NB4 (cell line): ENCODE data around the gene FARP1.

Experiments used
- DNase-seq: peaks from one replicate; pipeline ENCODE4 v3.0.0; 2010; ENCODE audit warnings: low read depth
- H3K4me3 ChIP-seq: one replicate; pipeline ENCODE4 v1.5.1; 2011; ENCODE audit warnings: mild to moderate bottlenecking, low read depth, low read length, moderate library complexity
- MYC ChIP-seq: IDR thresholded peaks from 2 replicates; pipeline ENCODE4 v1.6.1; 2011; ENCODE audit warnings: low read depth, low read length
- POLR2A ChIP-seq: IDR thresholded peaks from 2 replicates; pipeline ENCODE4 v1.6.1; 2011; ENCODE audit warnings: mild to moderate bottlenecking; ENCODE audit not compliant: insufficient read length; ENCODE audit errors: extremely low read depth
- TF ChIP-seq, protein P1 (sequence below): IDR thresholded peaks from one replicate; pipeline ENCODE4 v1.5.1; 2012; ENCODE audit warnings: low read depth, low read length
- TF ChIP-seq, protein P2 (sequence below): IDR thresholded peaks from 2 replicates; pipeline ENCODE4 v1.6.1; 2011; ENCODE audit warnings: low read depth, low read length

FARP1 gene

DNA sequence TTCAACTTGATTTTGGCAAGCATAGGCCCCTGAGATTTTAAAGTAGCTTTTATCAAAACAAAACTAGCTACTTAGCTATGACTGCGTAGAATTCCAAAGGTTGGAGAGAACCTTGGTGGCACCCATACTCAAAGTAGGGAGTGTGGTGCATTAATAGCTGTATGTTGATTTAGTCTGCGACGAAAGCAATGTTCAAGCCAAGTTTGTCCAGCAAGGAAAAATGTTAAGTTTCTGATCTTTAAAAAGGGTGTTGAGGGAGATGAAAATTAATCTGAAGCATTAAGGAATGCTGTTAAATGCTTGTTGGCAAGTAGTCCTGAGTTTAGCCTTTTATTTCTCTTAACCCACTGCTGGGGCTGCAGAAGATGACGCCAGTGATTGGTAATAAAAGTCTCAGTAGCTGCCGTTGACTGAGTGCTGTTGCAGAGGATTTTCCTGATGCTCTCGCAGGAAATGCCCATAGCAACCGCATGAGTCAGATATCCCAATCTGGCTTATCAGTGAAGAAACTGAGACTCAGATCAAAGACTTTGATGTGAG is 110.1 kb downstream of the FARP1 start:
- no peak overlapping the region for H3K4me3 ChIP-seq
- DNase-seq, result no peak
- TF ChIP-seq, protein P1, sequence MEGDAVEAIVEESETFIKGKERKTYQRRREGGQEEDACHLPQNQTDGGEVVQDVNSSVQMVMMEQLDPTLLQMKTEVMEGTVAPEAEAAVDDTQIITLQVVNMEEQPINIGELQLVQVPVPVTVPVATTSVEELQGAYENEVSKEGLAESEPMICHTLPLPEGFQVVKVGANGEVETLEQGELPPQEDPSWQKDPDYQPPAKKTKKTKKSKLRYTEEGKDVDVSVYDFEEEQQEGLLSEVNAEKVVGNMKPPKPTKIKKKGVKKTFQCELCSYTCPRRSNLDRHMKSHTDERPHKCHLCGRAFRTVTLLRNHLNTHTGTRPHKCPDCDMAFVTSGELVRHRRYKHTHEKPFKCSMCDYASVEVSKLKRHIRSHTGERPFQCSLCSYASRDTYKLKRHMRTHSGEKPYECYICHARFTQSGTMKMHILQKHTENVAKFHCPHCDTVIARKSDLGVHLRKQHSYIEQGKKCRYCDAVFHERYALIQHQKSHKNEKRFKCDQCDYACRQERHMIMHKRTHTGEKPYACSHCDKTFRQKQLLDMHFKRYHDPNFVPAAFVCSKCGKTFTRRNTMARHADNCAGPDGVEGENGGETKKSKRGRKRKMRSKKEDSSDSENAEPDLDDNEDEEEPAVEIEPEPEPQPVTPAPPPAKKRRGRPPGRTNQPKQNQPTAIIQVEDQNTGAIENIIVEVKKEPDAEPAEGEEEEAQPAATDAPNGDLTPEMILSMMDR, result no peak
- TF ChIP-seq POLR2A (no peak), MYC (no peak)
- TF ChIP-seq, protein P2, sequence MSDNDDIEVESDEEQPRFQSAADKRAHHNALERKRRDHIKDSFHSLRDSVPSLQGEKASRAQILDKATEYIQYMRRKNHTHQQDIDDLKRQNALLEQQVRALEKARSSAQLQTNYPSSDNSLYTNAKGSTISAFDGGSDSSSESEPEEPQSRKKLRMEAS, result no peak

DNA sequence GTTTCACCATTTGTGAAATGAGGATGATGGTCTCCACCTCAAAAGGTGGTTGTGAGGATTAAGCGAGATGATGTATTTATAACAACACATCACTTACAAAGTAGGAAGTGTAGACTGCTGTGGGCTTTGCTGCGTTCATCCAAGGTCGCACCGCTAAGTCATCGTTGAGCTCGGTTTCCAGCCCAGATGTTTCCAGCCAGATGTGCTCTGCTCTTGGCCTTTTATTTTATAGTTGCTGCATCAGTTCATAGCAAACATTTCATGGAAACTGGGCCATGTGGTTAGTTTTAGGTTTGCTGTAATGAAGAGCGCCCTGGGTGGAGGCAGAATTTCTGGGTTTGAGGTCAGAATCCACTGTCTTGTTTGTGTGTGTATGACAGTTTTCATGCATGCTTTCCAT is 110.6 kb downstream of the FARP1 start:
- H3K4me3 ChIP-seq, result no peak overlapping the region
- TF ChIP-seq, protein P2, result no peak
- TF ChIP-seq POLR2A (no peak), MYC (no peak)
- TF ChIP-seq, protein P1, result no peak
- no peak for DNase-seq

DNA sequence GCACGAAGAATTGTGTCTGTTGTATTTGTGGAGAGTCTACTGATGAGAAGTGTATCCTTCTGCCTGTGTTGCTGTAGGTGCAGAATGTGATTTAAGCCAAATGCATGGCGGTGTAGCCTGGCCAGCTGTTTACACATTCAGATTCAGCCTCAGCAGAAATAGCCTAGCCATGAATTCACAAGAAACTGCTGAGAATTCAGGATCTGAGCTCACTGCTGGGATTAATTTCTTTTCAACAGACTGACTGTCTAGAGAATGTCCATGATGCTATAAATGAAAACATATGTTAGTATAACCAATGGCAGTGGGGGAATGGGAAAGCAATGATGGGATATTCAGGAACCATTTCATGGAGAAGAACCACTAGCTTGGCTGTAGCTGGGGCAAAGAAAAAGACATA is 111.6 kb downstream of the FARP1 start:
- H3K4me3 ChIP-seq, result no peak overlapping the region
- no peak for DNase-seq
- TF ChIP-seq, protein P1, result no peak
- no peak for TF ChIP-seq POLR2A
- TF ChIP-seq MYC, result no peak
- TF ChIP-seq, protein P2, result no peak

DNA sequence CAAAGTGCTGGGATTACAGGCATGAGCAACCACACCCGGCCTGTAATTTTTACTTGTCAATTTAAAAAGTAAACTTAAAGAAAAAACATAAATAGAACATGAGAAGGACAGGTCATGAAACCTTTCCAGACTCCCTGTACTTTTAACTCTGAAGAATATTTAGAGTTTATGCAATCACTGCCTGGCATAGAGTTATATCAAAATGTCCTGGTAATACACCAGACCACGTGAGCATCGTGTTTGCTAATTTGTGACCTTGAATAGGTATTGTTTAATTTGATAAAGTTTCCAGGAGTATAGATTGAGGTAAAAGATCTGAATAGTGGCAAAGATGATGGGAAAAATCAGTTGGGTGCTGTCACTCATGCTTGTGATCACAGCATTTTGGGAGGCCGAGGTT is 115.3 kb downstream of the FARP1 start:
- TF ChIP-seq POLR2A, result no peak
- TF ChIP-seq, protein P1, result no peak
- no peak for TF ChIP-seq MYC
- TF ChIP-seq, protein P2, result no peak
- no peak overlapping the region for H3K4me3 ChIP-seq
- DNase-seq, result no peak

DNA sequence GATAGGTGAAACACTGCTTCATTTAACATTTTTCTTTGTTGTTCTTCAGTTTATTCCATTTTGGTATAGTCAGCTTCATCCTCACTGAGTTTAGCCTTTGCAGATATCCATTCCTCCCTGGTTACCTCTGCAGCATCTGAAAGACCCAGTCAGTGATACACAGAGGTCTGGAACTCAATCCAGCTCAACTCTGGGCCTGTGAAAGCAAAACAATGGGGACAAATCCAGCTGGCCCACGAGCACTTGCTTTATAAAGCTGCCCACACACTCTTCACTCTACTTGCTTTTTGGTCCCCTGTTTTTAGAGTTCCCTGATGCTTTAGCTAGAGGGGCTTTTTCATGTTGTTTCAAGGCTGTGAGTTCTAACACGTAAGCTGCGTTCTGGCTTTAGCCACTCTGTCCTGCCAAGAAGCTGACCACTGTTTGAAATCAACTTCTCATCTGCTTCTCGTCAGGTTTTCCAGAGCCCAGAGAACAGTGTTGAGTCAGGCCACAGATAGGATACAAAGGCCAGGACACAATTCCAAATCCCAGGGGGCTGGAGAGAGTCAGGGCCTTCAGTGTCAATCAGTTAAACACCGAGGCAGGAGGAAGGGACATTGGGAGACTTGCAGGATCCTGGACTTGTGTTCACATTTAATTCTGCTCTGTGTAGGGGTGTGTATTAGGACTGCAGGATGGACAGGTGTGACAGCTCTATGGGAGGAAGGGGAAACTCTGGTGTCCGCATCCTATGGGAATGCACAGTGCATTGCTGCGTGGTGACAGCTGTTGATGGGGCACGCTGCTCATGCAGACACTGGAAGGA is 117.7 kb downstream of the FARP1 start:
- TF ChIP-seq, protein P2, result no peak
- TF ChIP-seq MYC, result no peak
- no peak for TF ChIP-seq POLR2A
- TF ChIP-seq, protein P1, result no peak
- H3K4me3 ChIP-seq, result no peak overlapping the region
- DNase-seq, result no peak
